ENCODE measurements around the gene CRIM1.

GRCh38 chr2:36568516-36569246 lies 213.1 kb downstream of the CRIM1 start:
- TF ChIP-seq CTCF (IDR thresholded peaks at IDR 0.05) (no peak), POLR2AphosphoS5 (IDR thresholded peaks at IDR 0.05) (no peak), POLR2A (IDR thresholded peaks at IDR 0.05) (no peak), EP300 (IDR thresholded peaks at IDR 0.05) (no peak)
